Heart right ventricle (tissue), 16 donors: ENCODE measurements around the gene GPR25. TPM values are rescaled to one million over a fixed set of nuclear protein-coding genes. Genes with fewer than 3 reads are reported as not detected.

Experiments
- ATAC-seq, 8 donors: fragments of 200-7000 bp; cut with Tn5 transposase; one replicate each; pipeline ENCODE4 v1.9.1; 2020; ENCODE audit warnings: mild to moderate bottlenecking in 8 of 8, moderate library complexity in 8 of 8, moderate number of reproducible peaks in 1 of 8
- DNase-seq, 2 donors: peaks; one replicate each; pipeline ENCODE4 v3.0.0-alpha.2; 2020
- H3K27ac ChIP-seq, 10 donors: fragments of 200-600 bp; sonication (generic) in 2 of 10; one replicate each; pipeline versions ENCODE4 v1.5.0 to v1.8.0; 2020 to 2022; ENCODE audit warnings: mild to moderate bottlenecking in 3 of 10
- H3K27me3 ChIP-seq, 7 donors: fragments of 200-600 bp; one replicate each; pipeline ENCODE4 v1.8.0; 2021 to 2022; ENCODE audit warnings: mild to moderate bottlenecking in 2 of 7
- H3K36me3 ChIP-seq, 9 donors: fragments of 200-600 bp; sonication (generic) in 1 of 9; one replicate each; pipeline versions ENCODE4 v1.5.0 to v1.8.0; 2020 to 2022; ENCODE audit warnings: mild to moderate bottlenecking in 2 of 9
- H3K4me1 ChIP-seq, 9 donors: fragments of 200-600 bp; sonication (generic) in 1 of 9; one replicate each; pipeline versions ENCODE4 v1.5.0 to v1.8.0; 2020 to 2022; ENCODE audit warnings: mild to moderate bottlenecking in 4 of 9
- H3K4me3 ChIP-seq, 10 donors: fragments of 200-600 bp; sonication (generic) in 2 of 10; one replicate each; pipeline versions ENCODE4 v1.5.0 to v1.8.0; 2020 to 2022; ENCODE audit warnings: mild to moderate bottlenecking in 7 of 10, moderate library complexity in 2 of 10
- H3K9me3 ChIP-seq, 11 donors: fragments of 200-600 bp in 10 of 11; sonication (generic) in 2 of 11; one replicate each; pipeline versions ENCODE4 v1.5.0 to v1.8.0; 2013 to 2022; ENCODE audit warnings: mild to moderate bottlenecking in 2 of 11, control low read depth in 1 of 11, moderate library complexity in 1 of 11
- WGBS, 2 donors: extraction: QIAGEN DNeasy Blood & Tissue Kit; methylation state at CpG; one replicate each; pipeline ENCODE4 v1.1.7; 2013; ENCODE audit warnings: inconsistent platforms in 1 of 2; 5-methylcytosine and 5-hydroxymethylcytosine counted together
- intact Hi-C, 10 donors: fragments of 100-400 bp; cut with DNase I; formaldehyde crosslinking; loops; one replicate each; pipeline versions ENCODE4 v1.11.1 to v1.14.2; 2022
- polyA plus RNA-seq, 2 donors: library from polyadenylated mRNA; stranded (reverse); fragments of 200-250 nt; gene quantifications; one replicate each; pipeline ENCODE4 v1.2.3, GENCODE V29; 2013
- total RNA-seq, 10 donors: library from RNA; stranded (reverse); fragmentation: NEBNext Ultra II Directional in 3 of 10; extraction: Animal tissue kit (Norgen Biotek cat#: 25700) in 3 of 10; gene quantifications; one replicate each; pipeline versions ENCODE4 v1.2.1 to v1.2.4, GENCODE V29; 2021 to 2023
- TF ChIP-seq, protein P1 (sequence below), 9 donors: fragments of 200-600 bp; sonication (generic) in 2 of 9; IDR thresholded peaks; one replicate each; pipeline versions ENCODE4 v1.5.0 to v1.8.0; 2021 to 2022; ENCODE audit warnings: antibody characterized with exemption in 9 of 9, mild to moderate bottlenecking in 5 of 9, moderate library complexity in 1 of 9
- donor health status: Arrhythmogenic right ventricular cardiomyopathy.
- donor health status: ischemic (EF 13 %, LVEDD 7.1; RV severe dilation, severe dysfunction).
- donor health status: healthy with polysubstance abuse.
- donor health status: DM: no; HTN: yes; CAD: no.
- donor health status: DM: no; HTN: no; CAD: no.
- donor health status: ischemic (EF 25% LVEDD 6.9; RV normal size, moderate dysfunction).
- donor health status: ischemic (EF 25% LVEDD 5.7; RV mildly dilated, moderate dysfunction).
- donor health status: healthy.
- donor health status: DM: yes; HTN: yes; CAD: no.
- donor health status: Ischemic cardiomyopathy.
- donor health status: ischemic (EF 35%, LVEDD 5.7; RV mildly dilated, moderate dysfunction).
- donor health status: nonischemic (EF 11% LVEDD 7.7; RV severe dilation, severe dysfunction).
- donor health status: DM: yes; HTN: yes; CAD: no.
- donor health status: PGD.
- donor health status: ischemic (EF 29% LVEDD 5.4; RV normal size, mild dysfunction).
- donor health status: nonischemic (EF 23%, LVEDD 6.1; RV moderate dilation, normal function).

GPR25 gene
- total and polyA plus RNA-seq, 12 donors, result not detected

DNA sequence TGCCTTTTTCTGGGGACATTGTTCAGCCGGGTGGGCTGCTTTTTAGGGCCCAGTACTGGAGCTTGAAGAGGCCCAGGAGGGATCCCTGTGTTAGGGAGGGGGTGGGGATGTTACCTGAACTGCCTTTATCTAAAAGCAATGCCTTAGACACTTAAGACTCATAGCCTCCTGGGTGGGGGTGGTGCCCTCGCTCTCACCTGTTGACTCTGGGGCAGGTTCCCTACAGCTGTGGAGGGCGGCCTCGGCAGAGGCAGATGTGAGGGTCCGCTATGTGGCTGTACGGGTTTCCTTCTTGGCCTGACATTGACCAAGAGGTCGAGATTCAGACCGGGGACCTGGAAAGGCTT lies 22.6 kb downstream of the GPR25 start:
- Histone ChIP-seq H3K27me3 (peaks cover 0 to 37% (median 24%) of the 10 kb centered on the region in 7 donors), H3K27ac (no peak overlapping the region), H3K4me3 (no peak overlapping the region), H3K9me3 (no peaks in the 10 kb centered on the region), H3K36me3 (no peaks in the 10 kb centered on the region), H3K4me1 (peaks cover 4 to 21% (median 13%) of the 10 kb centered on the region in 9 donors)
- intact Hi-C loops, result no loop called here
- 88 to 91% methylated on average over 8 of the region's 8 CpGs for WGBS, 2 donors
- no peak for DNase-seq
- no peak for ATAC-seq
- TF ChIP-seq, protein P1, sequence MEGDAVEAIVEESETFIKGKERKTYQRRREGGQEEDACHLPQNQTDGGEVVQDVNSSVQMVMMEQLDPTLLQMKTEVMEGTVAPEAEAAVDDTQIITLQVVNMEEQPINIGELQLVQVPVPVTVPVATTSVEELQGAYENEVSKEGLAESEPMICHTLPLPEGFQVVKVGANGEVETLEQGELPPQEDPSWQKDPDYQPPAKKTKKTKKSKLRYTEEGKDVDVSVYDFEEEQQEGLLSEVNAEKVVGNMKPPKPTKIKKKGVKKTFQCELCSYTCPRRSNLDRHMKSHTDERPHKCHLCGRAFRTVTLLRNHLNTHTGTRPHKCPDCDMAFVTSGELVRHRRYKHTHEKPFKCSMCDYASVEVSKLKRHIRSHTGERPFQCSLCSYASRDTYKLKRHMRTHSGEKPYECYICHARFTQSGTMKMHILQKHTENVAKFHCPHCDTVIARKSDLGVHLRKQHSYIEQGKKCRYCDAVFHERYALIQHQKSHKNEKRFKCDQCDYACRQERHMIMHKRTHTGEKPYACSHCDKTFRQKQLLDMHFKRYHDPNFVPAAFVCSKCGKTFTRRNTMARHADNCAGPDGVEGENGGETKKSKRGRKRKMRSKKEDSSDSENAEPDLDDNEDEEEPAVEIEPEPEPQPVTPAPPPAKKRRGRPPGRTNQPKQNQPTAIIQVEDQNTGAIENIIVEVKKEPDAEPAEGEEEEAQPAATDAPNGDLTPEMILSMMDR (IDR thresholded peaks at IDR 0.05), result no peak

DNA sequence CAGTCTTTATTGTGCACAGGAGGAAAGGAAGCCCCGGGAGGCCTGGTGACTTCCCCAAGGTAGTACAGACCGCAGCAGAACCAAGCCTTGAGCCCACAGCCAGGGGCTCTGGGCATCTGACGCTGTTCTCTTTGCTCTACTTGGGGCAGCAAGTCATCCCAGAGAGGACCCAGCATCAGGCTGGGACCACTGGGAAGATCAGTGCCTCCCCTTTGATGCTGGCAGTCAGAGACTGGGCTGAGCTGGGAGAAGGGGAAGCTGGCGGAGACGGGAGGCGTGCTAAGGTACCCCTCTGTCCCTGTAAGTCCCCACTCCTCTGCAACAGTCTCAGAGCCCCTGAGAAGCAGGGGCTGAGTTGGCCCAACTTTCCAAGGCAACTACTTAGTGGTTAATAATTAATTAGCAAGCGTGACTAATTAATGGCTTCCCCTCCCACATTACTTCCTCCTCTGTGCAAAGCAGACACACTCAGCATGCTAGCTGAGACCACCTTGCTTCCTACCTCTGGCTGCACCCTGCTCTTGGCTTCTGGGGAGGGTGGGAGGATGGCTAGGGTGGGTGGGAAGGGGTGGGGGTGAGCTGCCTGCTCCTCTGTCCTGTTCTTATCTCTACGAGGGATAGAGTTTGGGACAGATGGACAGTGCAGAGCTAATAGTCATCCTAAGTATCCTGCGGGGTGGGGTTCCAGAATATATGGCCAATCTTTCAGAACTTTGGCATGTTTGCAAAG lies 23.2 kb downstream of the GPR25 start:
- H3K36me3 ChIP-seq, result no peaks in the 10 kb centered on the region
- peaks cover 0 to 32% (median 22%) of the 10 kb centered on the region in 7 donors for H3K27me3 ChIP-seq
- H3K4me1 ChIP-seq, result peaks cover 4 to 16% (median 10%) of the 10 kb centered on the region in 9 donors
- DNase-seq, result no peak
- TF ChIP-seq, protein P1 (IDR thresholded peaks at IDR 0.05), result no peak
- intact Hi-C loops, result no loop called here
- H3K9me3 ChIP-seq, result no peaks in the 10 kb centered on the region
- no peak overlapping the region for H3K27ac ChIP-seq
- WGBS, 2 donors, result 88 to 89% methylated on average over 9 of the region's 9 CpGs
- no peak overlapping the region for H3K4me3 ChIP-seq
- ATAC-seq, result no peak

DNA sequence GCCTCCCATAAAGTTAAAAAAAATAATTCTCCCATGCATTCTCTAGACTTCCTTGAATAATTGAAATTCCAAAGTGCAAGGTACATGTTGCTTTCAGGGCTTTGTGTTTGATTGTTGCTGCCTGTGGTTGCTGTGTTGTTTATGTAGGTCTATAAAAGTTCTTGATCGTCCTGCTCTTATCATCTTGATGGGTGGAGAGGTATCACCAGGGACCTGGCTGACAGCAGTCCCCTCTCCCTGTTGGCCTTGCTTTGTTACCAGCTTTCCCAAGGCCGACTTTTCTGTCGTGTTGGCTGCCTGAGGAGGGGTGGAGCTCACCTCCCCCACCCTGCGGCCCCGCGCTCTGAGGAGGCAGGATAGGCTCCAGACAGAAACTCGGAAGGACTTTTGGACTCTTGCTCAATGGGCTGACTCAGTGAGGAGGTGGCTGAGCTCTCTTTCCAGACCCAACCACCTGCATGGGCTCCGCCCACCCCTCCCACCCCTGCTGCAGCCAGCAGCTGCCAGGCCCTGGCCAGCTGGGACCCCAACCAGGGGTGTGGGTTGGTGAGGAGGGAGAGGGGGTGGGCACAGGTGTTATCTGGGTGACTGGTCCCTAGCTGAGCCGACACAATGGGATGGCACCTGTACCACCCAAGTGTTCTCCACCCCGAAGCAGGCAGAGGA lies 23.9 kb downstream of the GPR25 start:
- Histone ChIP-seq H3K27ac (no peak overlapping the region), H3K27me3 (peaks cover 0 to 25% (median 16%) of the 10 kb centered on the region in 7 donors), H3K9me3 (no peaks in the 10 kb centered on the region), H3K4me3 (no peak overlapping the region), H3K4me1 (peaks cover 0 to 9% (median 3%) of the 10 kb centered on the region in 9 donors), H3K36me3 (no peaks in the 10 kb centered on the region)
- TF ChIP-seq, protein P1 (IDR thresholded peaks at IDR 0.05), result no peak
- no peak for DNase-seq
- no peak for ATAC-seq
- intact Hi-C loops, result no loop called here
- WGBS, 2 donors, result 78 to 82% methylated on average over 10 of the region's 10 CpGs

DNA sequence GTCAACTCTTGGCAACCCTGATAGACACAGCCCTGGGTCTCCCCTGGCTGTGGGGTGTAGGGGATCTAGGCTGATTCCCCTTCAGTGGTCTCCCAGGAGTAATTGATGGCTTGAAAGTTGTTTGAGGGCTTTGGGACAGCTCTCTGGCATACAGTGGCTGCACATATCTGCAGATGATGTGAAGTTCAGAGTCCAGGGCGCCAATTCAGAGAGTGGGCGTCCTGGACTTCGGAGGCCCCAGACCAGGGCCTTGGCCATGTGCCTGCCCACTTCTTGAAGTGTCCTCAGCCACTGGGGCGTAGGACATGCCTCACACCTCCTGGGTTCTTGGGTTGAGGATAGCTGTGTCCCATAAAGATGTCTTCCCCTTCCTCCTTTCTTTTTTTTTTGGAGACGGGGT lies 24.5 kb downstream of the GPR25 start:
- H3K27ac ChIP-seq, result no peak overlapping the region
- peaks cover 0 to 4% (median 0%) of the 10 kb centered on the region in 9 donors for H3K4me1 ChIP-seq
- H3K36me3 ChIP-seq, result no peaks in the 10 kb centered on the region
- ATAC-seq (no peak), DNase-seq (no peak)
- H3K9me3 ChIP-seq, result no peaks in the 10 kb centered on the region
- H3K4me3 ChIP-seq, result no peak overlapping the region
- H3K27me3 ChIP-seq, result peaks cover 0 to 20% (median 10%) of the 10 kb centered on the region in 7 donors
- 87 to 92% methylated on average over 5 of the region's 5 CpGs for WGBS, 2 donors
- intact Hi-C loops, result no loop called here
- TF ChIP-seq, protein P1 (IDR thresholded peaks at IDR 0.05), result no peak
